Daoy (cell line): ENCODE data around the gene TRMT112. TPM values are rescaled to one million over a fixed set of nuclear protein-coding genes. Genes with fewer than 3 reads are reported as not detected.

Experiments
- DNase-seq: peaks from one replicate; pipeline ENCODE4 v3.0.0-alpha.2; 2015; ENCODE audit warnings: low read depth
- total RNA-seq: library from RNA; depleted of rRNA; stranded (reverse); fragments of >200 nt; shearing (Covaris generic); gene quantifications from 2 replicates; pipeline ENCODE4 v1.2.3, GENCODE V29; 2014

The TRMT112 gene
- total RNA-seq, 1 experiment from 2014 or later = 565 TPM

DNA sequence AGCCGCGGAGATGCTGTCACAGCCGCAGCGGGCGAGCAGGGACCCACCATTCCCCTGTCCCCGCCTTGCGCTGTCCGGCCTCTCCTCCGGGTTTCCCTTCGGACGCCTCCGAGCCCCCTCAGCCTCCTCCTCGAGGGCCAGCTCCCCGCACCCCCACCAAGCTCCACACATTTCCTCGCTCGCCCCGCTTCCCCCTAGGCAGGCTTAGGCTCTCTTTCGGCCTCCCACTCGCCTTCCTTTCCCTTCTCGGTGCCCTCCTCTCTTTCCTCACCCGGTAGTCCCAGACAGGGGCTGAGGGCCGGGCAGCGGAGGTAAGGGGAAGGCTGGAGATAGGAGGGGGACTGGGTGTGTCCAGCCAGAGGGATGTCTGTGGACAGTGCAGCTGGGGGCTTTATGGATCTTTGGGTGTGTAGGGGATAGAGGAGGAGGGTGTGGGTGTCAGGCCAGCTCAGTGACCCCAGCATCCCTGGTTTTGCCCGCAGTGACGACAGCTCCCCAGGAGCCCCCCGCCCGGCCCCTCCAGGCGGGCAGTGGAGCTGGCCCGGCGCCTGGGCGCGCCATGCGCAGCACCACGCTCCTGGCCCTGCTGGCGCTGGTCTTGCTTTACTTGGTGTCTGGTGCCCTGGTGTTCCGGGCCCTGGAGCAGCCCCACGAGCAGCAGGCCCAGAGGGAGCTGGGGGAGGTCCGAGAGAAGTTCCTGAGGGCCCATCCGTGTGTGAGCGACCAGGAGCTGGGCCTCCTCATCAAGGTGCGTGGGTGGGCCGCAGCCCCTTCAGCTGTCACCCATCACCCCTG lies 24.7 kb downstream of the TRMT112 start:
- DNase-seq = no peak

- DNase-seq = no peak
Measured at GRCh38 chr11:64291752-64292459, 25.5 kb downstream of the TRMT112 start.

GRCh38 chr11:64291262-64291751 lies 26.1 kb downstream of the TRMT112 start, which contains the start of gene KCNK4:
Gene KCNK4, plus strand, starts transcription at chr11:64291302. Its CDS starts 1,717 bp downstream, at chr11:64293019.
- no peak for DNase-seq

DNA sequence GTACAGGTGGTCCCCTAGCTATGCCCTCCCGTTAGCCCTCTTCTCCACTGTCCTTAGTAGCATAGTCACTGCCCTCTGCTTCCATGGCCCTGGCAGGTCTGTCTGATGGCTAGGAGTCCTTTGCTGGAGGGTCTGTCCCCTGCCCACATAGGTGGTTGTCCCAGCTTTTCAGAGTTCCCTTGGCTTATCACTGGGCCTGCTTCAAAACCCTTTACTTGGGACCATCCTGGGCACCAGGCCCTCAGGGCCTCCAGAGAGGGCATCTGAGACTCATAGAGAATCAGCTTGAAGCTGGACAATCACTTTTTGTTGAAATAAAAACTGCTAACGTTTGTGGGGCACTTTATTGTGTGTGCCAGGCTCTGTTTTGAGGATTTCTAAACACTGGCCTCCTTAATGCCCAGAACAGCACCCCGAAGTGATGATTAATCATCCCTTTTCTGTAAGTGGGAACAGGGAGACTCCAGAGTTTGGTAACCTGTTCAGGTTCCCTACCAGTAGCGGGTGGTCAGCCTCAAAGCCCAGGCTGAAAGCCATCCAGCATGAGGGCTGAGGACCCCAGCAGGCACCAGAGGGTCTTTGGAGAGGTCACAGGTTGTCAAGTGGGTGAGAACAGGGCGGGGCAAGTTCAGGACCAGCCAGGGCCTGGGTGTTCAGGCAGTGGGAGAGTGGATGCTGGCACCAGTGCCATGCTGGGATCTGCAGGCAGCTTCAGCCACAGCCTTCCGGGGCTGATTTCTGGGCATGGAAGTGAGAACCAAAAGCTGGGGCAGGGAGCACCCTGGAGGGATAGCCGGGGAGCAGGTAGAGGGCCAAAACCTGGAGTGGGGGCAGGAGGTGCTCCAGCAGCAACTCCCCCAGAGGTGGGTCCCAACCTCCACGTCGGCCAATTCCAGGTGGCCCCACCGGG lies 26.8 kb downstream of the TRMT112 start:
- no peak for DNase-seq

DNA sequence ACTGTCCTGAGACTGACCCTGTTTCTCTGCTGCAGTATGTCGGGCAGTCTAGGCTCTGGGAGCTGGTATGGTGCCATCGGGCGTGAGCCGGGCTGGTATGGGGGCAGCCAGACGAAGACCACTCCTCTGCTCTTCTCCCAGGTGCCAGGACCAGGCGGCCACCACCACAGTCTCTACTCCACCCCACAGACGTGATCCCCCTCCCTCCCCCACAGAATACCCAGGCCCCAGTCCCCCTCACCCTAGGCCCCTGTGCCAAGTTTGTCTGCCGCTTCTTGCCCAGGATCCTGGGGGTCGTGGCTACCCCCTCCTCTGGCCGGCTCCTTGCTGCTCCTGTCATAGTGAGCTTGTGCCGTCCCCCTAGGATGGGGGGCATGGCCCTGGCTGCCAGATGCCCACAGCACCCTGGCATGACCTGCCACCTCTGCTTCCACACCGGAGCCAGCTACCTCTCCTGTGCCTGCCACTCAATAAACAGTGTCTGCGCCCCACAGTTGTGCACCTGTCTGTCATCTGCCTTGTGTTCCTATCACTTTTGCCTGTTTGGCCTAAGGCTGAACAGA lies 28.3 kb downstream of the TRMT112 start:
- no peak for DNase-seq

- no peak for DNase-seq
Measured at GRCh38 chr11:64288353-64288750, 29.0 kb downstream of the TRMT112 start.

GRCh38 chr11:64287676-64288352 lies 29.5 kb downstream of the TRMT112 start:
- no peak for DNase-seq

DNA sequence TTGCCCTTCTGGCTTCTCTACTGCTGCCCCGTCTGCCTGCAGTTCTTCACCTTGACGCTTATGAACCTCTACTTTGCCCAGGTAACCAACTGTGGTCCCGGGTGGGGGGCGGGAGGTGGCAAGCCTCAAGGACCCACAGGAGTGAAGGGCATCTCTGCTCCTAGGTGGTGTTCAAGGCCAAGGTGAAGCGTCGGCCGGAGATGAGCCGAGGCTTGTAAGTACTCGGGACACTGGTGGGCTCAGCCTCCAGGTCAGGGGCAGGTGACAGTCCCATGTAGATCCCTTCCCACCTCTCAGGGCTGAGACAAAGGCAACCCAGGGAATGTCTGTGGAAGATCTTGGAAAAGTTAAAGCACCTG lies 30.6 kb downstream of the TRMT112 start:
- no peak for DNase-seq

DNA sequence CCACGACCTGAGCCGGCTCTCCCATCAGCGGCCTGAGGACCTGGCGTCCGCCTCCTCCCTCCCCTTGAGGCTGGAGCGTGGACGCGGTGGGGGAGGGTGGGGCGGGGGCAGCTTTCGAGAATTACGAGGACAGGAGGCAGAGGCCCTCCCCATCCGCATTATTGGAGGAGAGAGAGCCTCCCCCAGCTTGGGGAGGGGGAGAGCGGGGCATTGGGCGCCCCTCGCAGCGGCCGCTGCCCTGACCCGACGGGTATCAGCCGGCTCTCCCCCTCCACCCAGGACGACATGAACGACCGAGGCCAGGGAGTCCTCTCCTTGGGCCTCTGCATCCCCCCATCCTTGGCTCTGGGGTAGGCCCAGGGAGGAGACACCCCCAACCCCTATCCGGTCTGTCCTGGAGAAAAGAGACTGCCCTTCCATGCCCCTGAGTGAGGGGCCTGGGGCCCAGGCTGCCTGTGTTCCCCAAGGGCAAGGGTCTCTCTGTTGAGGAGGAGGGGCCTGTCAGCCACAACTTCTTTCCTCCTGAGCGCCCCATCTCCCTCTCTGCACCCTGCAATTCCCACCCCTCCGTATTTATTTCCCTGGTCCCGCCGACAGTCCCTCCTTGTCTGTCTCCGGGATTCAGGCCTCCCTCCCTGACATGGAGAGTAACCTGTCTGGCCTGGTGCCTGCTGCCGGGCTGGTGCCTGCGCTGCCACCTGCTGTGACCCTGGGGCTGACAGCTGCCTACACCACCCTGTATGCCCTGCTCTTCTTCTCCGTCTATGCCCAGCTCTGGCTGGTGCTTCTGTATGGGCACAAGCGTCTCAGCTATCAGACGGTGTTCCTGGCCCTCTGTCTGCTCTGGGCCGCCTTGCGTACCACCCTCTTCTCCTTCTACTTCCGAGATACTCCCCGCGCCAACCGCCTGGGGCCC lies 31.2 kb downstream of the TRMT112 start:
- peak; percentile 33 for DNase-seq

GRCh38 chr11:64284962-64285884 lies 32.1 kb downstream of the TRMT112 start, which contains the start of gene GPR137:
Gene GPR137, plus strand, starts transcription at chr11:64285848. Its CDS starts 677 bp downstream, at chr11:64286525.
- DNase-seq = peak; percentile 77

DNA sequence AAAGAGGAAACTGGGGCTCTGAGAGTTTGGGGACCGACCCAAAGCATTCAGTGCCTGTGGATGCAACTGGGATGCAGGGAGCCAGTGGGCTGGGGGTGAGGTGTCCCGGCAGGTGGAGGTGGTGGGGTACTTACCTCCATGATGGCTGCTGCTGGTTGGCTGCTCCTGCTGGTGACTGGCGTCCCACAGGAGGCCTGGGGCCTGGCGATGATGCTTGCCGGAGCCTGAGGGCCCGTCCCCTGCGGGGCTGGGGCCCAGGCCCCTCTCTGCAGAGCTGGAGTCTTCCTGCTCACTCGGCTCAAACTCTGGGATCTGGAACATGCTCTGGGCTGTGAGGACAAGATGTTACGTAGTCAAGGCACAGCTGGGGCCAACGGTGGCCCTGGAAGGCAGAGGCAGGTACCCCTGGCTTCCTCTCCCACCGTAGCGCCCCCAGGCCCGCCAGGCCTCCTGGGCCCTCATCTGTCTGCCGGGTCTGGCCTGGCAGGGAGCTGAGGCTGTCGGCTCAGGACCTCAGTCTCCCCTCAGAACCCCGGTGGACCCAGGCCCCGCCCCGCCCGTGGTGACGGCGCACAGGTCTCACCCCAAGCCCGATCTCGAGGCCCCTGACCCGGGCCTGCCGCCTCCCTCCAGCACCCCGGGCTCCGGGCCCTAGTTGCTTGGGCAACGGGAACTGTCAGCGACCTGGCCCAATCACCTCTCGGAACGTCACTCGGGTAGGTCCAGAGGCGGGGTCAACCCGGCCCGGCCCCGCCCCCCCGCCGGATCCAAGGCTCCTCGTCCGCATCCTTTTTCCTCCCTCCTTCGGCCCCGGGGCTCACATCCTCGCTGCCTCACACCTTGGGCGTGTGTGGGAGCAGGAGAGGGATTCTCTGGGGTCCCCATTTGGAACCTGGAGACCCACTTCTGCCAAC lies 33.1 kb downstream of the TRMT112 start, which contains the start of gene BAD:
Gene BAD (minus strand): TSS at position 618 of the 914 bp plus-strand sequence. CDS start 297 bp downstream, at position 321.
- peak; percentile 95 for DNase-seq

DNA sequence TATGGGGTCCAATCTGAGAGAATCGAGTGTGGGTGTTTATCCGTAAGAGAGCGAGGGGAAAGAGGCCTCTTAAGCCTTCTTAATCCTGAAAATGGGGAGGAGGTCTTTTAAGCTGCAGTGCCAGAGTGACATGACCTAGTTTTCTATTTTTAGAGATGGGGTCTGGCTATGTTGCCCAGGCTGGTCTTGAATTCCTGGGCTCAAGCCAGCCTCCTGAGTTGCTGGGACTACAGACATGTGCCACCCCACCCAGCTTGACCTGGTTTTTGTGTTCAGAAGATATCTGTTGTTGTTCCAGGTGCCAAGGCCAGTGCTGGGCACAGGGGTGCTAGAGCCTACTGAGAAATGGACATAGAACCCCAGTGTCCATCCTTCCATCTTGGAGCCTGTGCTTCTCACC lies 34.3 kb downstream of the TRMT112 start:
- no peak for DNase-seq

GRCh38 chr11:64281957-64282770 lies 35.2 kb downstream of the TRMT112 start:
- no peak for DNase-seq

- DNase-seq = no peak
Measured at GRCh38 chr11:64278576-64279190, 38.7 kb downstream of the TRMT112 start.

DNA sequence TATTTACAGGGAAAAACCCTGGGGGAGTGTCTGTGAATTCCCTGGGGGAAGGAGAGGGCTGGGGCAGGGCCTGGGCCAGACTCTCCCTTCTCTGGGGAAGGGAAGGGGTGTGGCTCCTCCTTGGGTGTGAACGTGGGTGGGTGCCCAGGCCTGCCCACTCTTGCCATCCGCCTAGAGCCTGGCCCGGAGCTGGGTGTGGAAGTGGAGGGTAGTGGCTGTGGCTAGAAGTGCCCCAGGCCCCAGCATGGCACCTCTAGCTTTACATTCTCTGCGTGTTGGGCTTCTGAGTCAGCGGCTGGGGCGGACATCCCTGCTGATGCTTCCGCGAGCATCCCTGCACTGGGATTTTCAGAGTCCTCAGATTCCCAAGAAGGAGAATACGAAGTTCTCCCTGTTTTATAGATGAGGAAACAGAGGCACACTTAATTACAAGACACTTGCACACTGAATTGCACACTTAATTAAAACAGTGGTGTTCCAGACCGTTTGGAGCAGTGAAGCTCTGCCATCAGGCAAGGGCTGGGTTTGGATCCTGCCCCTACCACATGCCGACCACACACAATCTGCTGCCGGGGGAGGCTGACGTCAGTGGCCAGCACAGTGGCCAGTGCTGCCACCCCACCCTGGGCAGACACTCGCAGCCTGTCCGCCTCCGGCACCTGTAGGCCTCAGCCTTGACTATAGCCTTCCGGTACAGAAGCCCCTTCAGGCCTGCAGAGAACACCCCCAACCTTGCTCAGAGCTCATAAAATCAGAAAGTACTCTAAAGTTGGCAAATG lies 40.5 kb downstream of the TRMT112 start:
- DNase-seq = peak; percentile 84
